K562 treated with DMSO at 1 percent for 48 hours (cell line): ENCODE results near the gene LDAF1. TPM values are rescaled to one million over a fixed set of nuclear protein-coding genes. Genes with fewer than 3 reads are reported as not detected.

Experiments
- total RNA-seq: library from RNA; unstranded; fragments of 300-600 nt; gene quantifications from 2 replicates; pipeline ENCODE4 v1.2.3, GENCODE V29; 2022; ENCODE audit warnings: low replicate concordance; ENCODE audit errors: extremely low read depth

The LDAF1 gene
- not detected in 2 replicates for total RNA-seq

GRCh38 chr16:21158208-21159110 is at the start of gene LDAF1:
Gene LDAF1, plus strand, starts transcription at chr16:21158674. Its CDS starts 2,509 bp downstream, at chr16:21161183.

GRCh38 chr16:21150375-21151001 is 8.0 kb upstream of the LDAF1 start, which contains the start of gene DNAH3:
Gene DNAH3, minus strand, starts transcription at chr16:21150846. Its CDS starts 527 bp downstream, at chr16:21150319.

DNA sequence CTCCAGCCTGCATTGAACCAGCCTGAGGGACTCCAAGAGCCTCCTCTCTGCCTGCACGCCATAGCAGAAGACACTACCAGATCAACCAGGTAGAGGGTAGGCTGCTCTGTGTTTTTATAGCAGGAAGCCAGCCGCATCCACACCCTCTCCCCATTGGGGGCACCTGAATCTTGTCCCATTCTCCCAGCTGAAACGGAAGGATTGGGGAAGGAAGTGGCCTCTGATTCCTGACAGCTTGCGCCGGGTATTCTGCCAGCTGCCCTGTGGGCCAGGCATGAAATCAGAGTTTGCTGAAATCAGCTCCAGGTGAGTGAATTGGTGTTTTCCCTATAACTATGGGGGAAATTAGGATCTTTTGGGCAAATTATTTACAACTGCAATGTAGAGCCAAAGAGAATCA is 53.0 kb downstream of the LDAF1 start, which contains the start of gene ZP2:
TSS of gene ZP2 (minus strand) at position 89 of the 400 bp plus-strand sequence. CDS start at position 62, 27 bp downstream.

Other genes with a start within 250 kb of the LDAF1 start
- gene DNAH3, start 7.8 kb upstream of the LDAF1 start, total RNA-seq = not detected in 2 replicates
- gene ZP2, start 52.9 kb downstream of the LDAF1 start, total RNA-seq = not detected in 2 replicates
- not detected in 2 replicates for gene ANKS4B, start 75.0 kb downstream of the LDAF1 start, total RNA-seq
- not detected in 2 replicates for gene CRYM, start 119.6 kb downstream of the LDAF1 start, total RNA-seq